HepG2 (cell line): ENCODE results near the gene KIF19. TPM values are rescaled to one million over a fixed set of nuclear protein-coding genes. Genes with fewer than 3 reads are reported as not detected.

Experiments used
- ATAC-seq: fragments of 200-7000 bp; cut with Tn5 transposase; 3 replicates; pipeline ENCODE4 v1.9.1; 2020; ENCODE audit warnings: mild to moderate bottlenecking, moderate library complexity
- BruUV-seq: library from RNA; stranded (reverse); fragments of 400-500 nt; replicated peaks from 2 replicates; lab custom pipeline; 2021; lab: Mats Ljungman, UMichigan
- CTCF ChIA-PET: fragments of 300-600 bp; formaldehyde crosslinking; extraction: SDS; loops from one replicate; lab custom pipeline; 2021; ENCODE audit warnings: low total read pairs, inconsistent platforms, low intra/inter-chr PET ratio; lab: Yijun Ruan, JAX
- POLR2A ChIA-PET: fragments of 350-600 bp; sonication (Branson Sonifier 250); formaldehyde crosslinking; loops from one replicate; lab custom pipeline; 2020; ENCODE audit warnings: antibody characterized with exemption, inconsistent platforms; lab: Yijun Ruan, JAX
- DNase-seq: peaks from one replicate; pipeline ENCODE4 v3.0.0-alpha.2; 2015; ENCODE audit warnings: low spot score
- FAIRE-seq: peaks from 3 replicates; lab custom pipeline; 2011; peaks lifted over from hg19 to GRCh38; lab: Jason Lieb, UNC
- H2AFZ ChIP-seq: one replicate; pipeline ENCODE4 v1.6.1; 2011; ENCODE audit warnings: low read length, inconsistent platforms
- H3K27ac ChIP-seq: fragments of 300-600 bp; 3 replicates; pipeline ENCODE4 v1.8.0; 2011; ENCODE audit warnings: mixed run types, mild to moderate bottlenecking, mixed read lengths, low read length, inconsistent platforms; ENCODE audit not compliant: insufficient read depth; ENCODE audit errors: extremely low read length
- H3K27me3 ChIP-seq, 2 experiments: fragments of 200-600 bp in 1 of 2; 2 replicates in 1 of 2; 3 replicates in 1 of 2; pipeline versions ENCODE4 v1.6.0 to v1.8.0; 2011; ENCODE audit warnings: low read length in 2 of 2, mild to moderate bottlenecking in 2 of 2, moderate library complexity in 2 of 2, inconsistent platforms in 1 of 2; ENCODE audit not compliant: insufficient read depth in 2 of 2, control insufficient read depth in 1 of 2
- H3K36me3 ChIP-seq, 2 experiments: fragments of 200-600 bp in 1 of 2; replicated peaks in 1 of 2; 2 replicates in 1 of 2; 3 replicates in 1 of 2; pipeline versions ENCODE4 v1.5.1 to v1.8.0; 2011; ENCODE audit warnings: low read length in 2 of 2, inconsistent platforms in 1 of 2; ENCODE audit not compliant: insufficient read depth in 2 of 2, control insufficient read depth in 1 of 2
- H3K4me1 ChIP-seq: 2 replicates; pipeline ENCODE4 v1.5.1; 2012; ENCODE audit warnings: low read length, inconsistent platforms; ENCODE audit not compliant: insufficient read depth
- H3K4me2 ChIP-seq: 2 replicates; pipeline ENCODE4 v1.6.0; 2011; ENCODE audit warnings: low read depth, low read length, inconsistent platforms
- H3K4me3 ChIP-seq, 3 experiments: fragments of 200-600 bp in 1 of 3; sonication (generic), shearing (Covaris generic) in 1 of 3; replicated peaks in 1 of 3; 2 replicates each; pipeline ENCODE4 v1.5.1; 2011 to 2016; ENCODE audit warnings: low read length in 3 of 3, inconsistent platforms in 2 of 3, low read depth in 2 of 3, mild to moderate bottlenecking in 2 of 3, control low read depth in 1 of 3, mixed read lengths in 1 of 3; ENCODE audit not compliant: insufficient read depth in 1 of 3
- H3K79me2 ChIP-seq: one replicate; pipeline ENCODE4 v1.6.1; 2011; ENCODE audit warnings: low read length, inconsistent platforms; ENCODE audit not compliant: insufficient read depth
- H3K9ac ChIP-seq: 2 replicates; pipeline ENCODE4 v1.6.0; 2011; ENCODE audit warnings: mild to moderate bottlenecking, low read depth, low read length, inconsistent platforms; ENCODE audit not compliant: insufficient read depth
- H3K9me3 ChIP-seq: 2 replicates; pipeline ENCODE4 v1.5.1; 2012; ENCODE audit warnings: mild to moderate bottlenecking, low read length
- H4K20me1 ChIP-seq: 2 replicates; pipeline ENCODE4 v1.6.0; 2011; ENCODE audit warnings: inconsistent platforms, mild to moderate bottlenecking, low read length, moderate library complexity; ENCODE audit not compliant: insufficient read depth
- IRF1 ChIP-seq: sonication (generic); formaldehyde crosslinking; IDR thresholded peaks from 2 replicates; pipeline ENCODE4 v1.4.0; 2020; ENCODE audit warnings: low read depth, mild to moderate bottlenecking, missing genetic modification reagents
- JUNB ChIP-seq: sonication (generic); formaldehyde crosslinking; IDR thresholded peaks from 2 replicates; pipeline ENCODE4 v1.8.0; 2022; ENCODE audit warnings: missing genetic modification reagents, mild to moderate bottlenecking, borderline replicate concordance
- KAT8 ChIP-seq: IDR thresholded peaks from 2 replicates; pipeline ENCODE4 v1.6.1; 2016; ENCODE audit warnings: missing genetic modification reagents, missing compliant biosample characterization
- MBNL3 ChIP-seq: fragments of 250-450 bp; sonication (Bioruptor Pico); conservative IDR thresholded peaks from 2 replicates; pipeline ENCODE4 v1.8.0; 2022; ENCODE audit warnings: mild to moderate bottlenecking, inconsistent platforms
- MTERF4 ChIP-seq: sonication (generic); formaldehyde crosslinking; IDR thresholded peaks from 2 replicates; pipeline ENCODE4 v1.8.0; 2023; ENCODE audit warnings: mild to moderate bottlenecking, missing genetic modification reagents
- NFYC ChIP-seq: IDR thresholded peaks from 2 replicates; pipeline ENCODE4 v1.6.1; 2016; ENCODE audit warnings: missing genetic modification reagents, missing compliant biosample characterization
- NKX3-1 ChIP-seq: sonication (generic); formaldehyde crosslinking; IDR thresholded peaks from 2 replicates; pipeline ENCODE4 v1.5.0; 2020; ENCODE audit warnings: missing genetic modification reagents
- RFXANK ChIP-seq: IDR thresholded peaks from 2 replicates; pipeline ENCODE4 v1.6.1; 2016
- TBP ChIP-seq: sonication (generic); formaldehyde crosslinking; IDR thresholded peaks from 2 replicates; pipeline ENCODE4 v1.5.0; 2020; ENCODE audit warnings: missing genetic modification reagents
- ZNF253 ChIP-seq: sonication (generic); formaldehyde crosslinking; IDR thresholded peaks from 2 replicates; pipeline ENCODE4 v1.8.0; 2022; ENCODE audit warnings: mild to moderate bottlenecking, missing genetic modification reagents, borderline replicate concordance
- ZNF768 ChIP-seq: sonication (generic); formaldehyde crosslinking; IDR thresholded peaks from 2 replicates; pipeline ENCODE4 v1.4.0; 2020; ENCODE audit warnings: missing genetic modification reagents
- WGBS: methylation state at CpG from one replicate; pipeline ENCODE4 v1.1.6; 2017; ENCODE audit warnings: low lambda C conversion rate; 5-methylcytosine and 5-hydroxymethylcytosine counted together
- in situ Hi-C: cut with HindIII; loops from 2 replicates; pipeline ENCODE4 v1.10.0; 2017; ENCODE audit warnings: low pct_unique_long_range_greater_than_20kb; ENCODE audit not compliant: extremely low pct_ligation_motif_present
- intact Hi-C: fragments of 100-400 bp; cut with micrococcal nuclease; formaldehyde crosslinking; loops from one replicate; pipeline ENCODE4 v1.10.0; 2022; ENCODE audit not compliant: unreplicated experiment
- polyA plus RNA-seq, 8 experiments: library from polyadenylated mRNA; depleted of rRNA in 3 of 8; stranded (reverse) in 7 of 8; unstranded in 1 of 8; fragments of >200 nt; fragmentation: Illumina TruSeq in 4 of 8; extraction: Trizol in 4 of 8; gene quantifications; 2 replicates each; pipeline versions ENCODE4 v1.2.1 to v1.2.3, GENCODE V29; 2011 to 2016; ENCODE audit warnings: low read depth in 4 of 8, missing spikeins in 1 of 8, mixed read lengths in 1 of 8; ENCODE audit not compliant: insufficient read depth in 1 of 8
- total RNA-seq, 5 experiments: library from RNA; depleted of rRNA; stranded (reverse); fragments of >200 nt; fragmentation: Illumina TruSeq; extraction: Trizol; gene quantifications; 2 replicates each; pipeline ENCODE4 v1.2.3, GENCODE V29; 2016; ENCODE audit warnings: low read depth in 1 of 5

KIF19 gene
- total and polyA plus RNA-seq, 2 of the 13 experiments (the other 11 are each of a cell fraction or from before 2014, with no cell fraction given) = not detected

GRCh38 chr17:74342224-74342623 lies 16.2 kb downstream of the KIF19 start:
- BruUV-seq = no TSS peak
- ATAC-seq = no peak

GRCh38 chr17:74343121-74343520 lies 17.1 kb downstream of the KIF19 start:
- BruUV-seq = no TSS peak
- DNase-seq (no peak), ATAC-seq (no peak)
- Histone ChIP-seq H3K27me3 (peaks cover 11 to 60% of the 10 kb centered on the region in 2 experiments), H3K79me2 (no peaks in the 10 kb centered on the region), H3K4me3 (no peak overlapping the region), H2AFZ (no peak overlapping the region), H3K4me1 (peaks cover 10% of the 10 kb centered on the region), H3K4me2 (no peak overlapping the region), H3K9ac (no peak overlapping the region)
- intact Hi-C loops = no loop called here
- POLR2A ChIA-PET = no interaction called here
- TF ChIP-seq RFXANK (no peak), ZNF768 (CRISPR knock-in tag) (peak; percentile 98)
- TF ChIP-seq, all 625 proteins: peak for 1
- CTCF ChIA-PET = no interaction called here
- 56% methylated on average over 7 of the region's 8 CpGs for WGBS
- Histone ChIP-seq H3K36me3 (no peaks in the 10 kb centered on the region), H3K9me3 (no peaks in the 10 kb centered on the region), H3K27ac (no peak overlapping the region), H4K20me1 (no peaks in the 10 kb centered on the region)
- in situ Hi-C loops = no loop called here
- no peak for FAIRE-seq

More at GRCh38 chr17:74342224-74342623, 16.2 kb downstream of the KIF19 start:
- intact Hi-C loops (no loop called here), in situ Hi-C loops (no loop called here)
- H3K9ac ChIP-seq = no peak overlapping the region
- POLR2A ChIA-PET = no interaction called here
- no peak overlapping the region for H2AFZ ChIP-seq
- DNase-seq (no peak), FAIRE-seq (no peak)
- CTCF ChIA-PET = no interaction called here
- H3K4me1 ChIP-seq = peaks cover 10% of the 10 kb centered on the region
- H3K4me2 ChIP-seq = no peak overlapping the region
- 42% methylated on average over 4 of the region's 10 CpGs for WGBS
- no peaks in the 10 kb centered on the region for H3K79me2 ChIP-seq
- no peak overlapping the region for H3K27ac ChIP-seq
- no peak overlapping the region for H3K4me3 ChIP-seq
- H4K20me1 ChIP-seq = no peaks in the 10 kb centered on the region
- H3K27me3 ChIP-seq = peaks cover 11 to 60% of the 10 kb centered on the region in 2 experiments
- H3K36me3 ChIP-seq = no peaks in the 10 kb centered on the region
- TF ChIP-seq MBNL3 (CRISPR knock-in tag) = no peak
- TF ChIP-seq MTERF4 (CRISPR knock-in tag) = no peak
- no peak for TF ChIP-seq NKX3-1 (CRISPR knock-in tag)
- TF ChIP-seq IRF1 (CRISPR knock-in tag) = no peak
- no peak for TF ChIP-seq NFYC (CRISPR knock-in tag)
- TF ChIP-seq KAT8 (CRISPR knock-in tag) = no peak
- no peak for TF ChIP-seq TBP (CRISPR knock-in tag)
- TF ChIP-seq ZNF253 = no peak
- no peak for TF ChIP-seq JUNB (CRISPR knock-in tag)
- no peaks in the 10 kb centered on the region for H3K9me3 ChIP-seq
